ENCODE results near the gene MROH2B. TPM values are rescaled to one million over a fixed set of nuclear protein-coding genes. Genes with fewer than 3 reads are reported as not detected.

The MROH2B gene
- not detected in 2 replicates for total RNA-seq (2014; rRNA removed; shearing (Covaris generic); ENCODE audit: low replicate concordance)

DNA sequence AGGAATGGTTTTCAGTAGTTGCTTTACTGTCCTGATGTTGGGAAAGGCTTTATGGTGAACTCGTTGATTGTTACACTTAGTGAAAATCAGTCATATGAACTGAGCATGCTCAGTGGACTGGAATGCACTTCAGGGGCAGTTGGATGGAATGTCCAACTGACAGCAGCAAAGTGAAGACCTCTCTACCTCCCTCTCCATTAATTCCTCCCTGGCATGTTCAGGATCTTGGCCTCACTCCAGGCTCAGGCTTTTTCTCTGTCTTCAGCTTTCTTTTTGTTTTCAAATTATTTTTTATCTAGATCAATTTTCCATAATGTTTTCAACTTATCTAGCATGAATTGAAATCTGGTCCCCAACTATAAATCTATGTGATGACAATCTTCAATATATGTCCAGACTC is at the start of gene MROH2B:
Gene MROH2B, minus strand, starts transcription at position 101 of the 400 bp plus-strand sequence. CDS start 490 bp downstream, outside the sequence.
- H3K4me3 ChIP-seq = no peak within 1 kb of the TSS
- no peak for DNase-seq
- H3K36me3 ChIP-seq = no peaks in the 10 kb centered on the region
- peaks cover 2% of the 10 kb centered on the region; the same call in 1 of the 2 replicates for H3K9me3 ChIP-seq
- no peaks in the 10 kb centered on the region for H3K27me3 ChIP-seq

DNA sequence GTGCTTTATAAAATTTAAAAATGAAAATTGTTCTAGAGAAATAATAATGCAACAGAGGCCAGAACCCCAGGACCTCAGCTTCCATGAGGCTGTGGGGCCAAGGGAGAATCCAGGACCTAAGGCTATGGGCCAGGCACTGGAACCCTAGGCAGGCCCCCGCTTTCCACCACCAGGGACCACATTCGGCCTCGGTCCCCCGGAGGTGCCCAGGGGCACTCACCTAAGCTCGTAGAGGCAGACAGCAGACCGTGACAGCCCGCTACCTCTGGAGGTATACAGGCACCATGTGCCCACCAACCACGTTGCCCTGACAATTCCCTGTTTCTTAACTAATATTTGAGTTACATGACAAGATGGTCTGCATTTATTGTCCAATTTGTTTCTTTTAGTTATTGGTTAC is 49.5 kb upstream of the MROH2B start:
- DNase-seq = no peak
- H3K9me3 ChIP-seq = no peaks in the 10 kb centered on the region
- H3K36me3 ChIP-seq = no peaks in the 10 kb centered on the region
- no peaks in the 10 kb centered on the region for H3K27me3 ChIP-seq
- H3K4me3 ChIP-seq = no peak overlapping the region

DNA sequence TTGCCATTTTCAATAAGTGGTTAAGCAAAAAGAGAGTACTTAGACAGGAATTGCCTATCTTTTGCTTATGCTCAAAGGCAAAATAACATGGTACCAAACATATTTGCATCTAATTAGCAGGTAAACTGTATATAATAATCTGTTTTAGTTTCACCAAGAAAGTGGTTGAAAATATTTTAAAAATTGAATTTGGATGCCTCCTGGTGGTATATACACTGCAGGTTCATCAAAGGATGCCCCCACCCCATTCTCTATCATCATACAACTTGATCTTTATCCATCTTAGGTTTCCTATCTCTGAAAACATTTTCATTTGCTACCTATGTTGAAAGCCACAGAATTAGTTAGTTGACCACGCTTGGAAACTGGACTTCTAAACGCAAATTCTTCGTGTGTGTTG is 47.0 kb upstream of the MROH2B start:
- Histone ChIP-seq H3K27me3 (no peaks in the 10 kb centered on the region), H3K9me3 (no peaks in the 10 kb centered on the region), H3K4me3 (no peak overlapping the region), H3K36me3 (no peaks in the 10 kb centered on the region)
- DNase-seq = no peak

DNA sequence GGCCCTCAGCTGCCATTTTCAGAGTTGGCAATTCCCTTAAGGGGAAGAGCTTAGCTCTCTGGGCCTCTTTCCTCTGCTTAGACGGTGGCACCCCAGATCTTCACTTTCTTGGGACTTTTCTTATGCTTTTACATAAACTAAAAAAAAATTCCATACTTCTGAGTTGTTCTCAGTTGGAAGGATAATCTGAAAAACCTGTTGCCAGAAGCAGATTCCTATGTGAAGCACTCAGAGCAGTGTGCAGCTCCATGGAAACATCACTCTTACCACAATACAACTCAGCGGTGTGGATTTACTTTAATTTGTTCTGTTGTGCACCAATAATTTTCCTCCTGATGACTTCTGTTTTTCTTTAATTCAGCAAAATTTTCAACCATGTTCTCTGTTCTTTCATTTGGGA is 44.1 kb upstream of the MROH2B start:
- DNase-seq = peak; percentile 49
- H3K4me3 ChIP-seq = no peak overlapping the region

DNA sequence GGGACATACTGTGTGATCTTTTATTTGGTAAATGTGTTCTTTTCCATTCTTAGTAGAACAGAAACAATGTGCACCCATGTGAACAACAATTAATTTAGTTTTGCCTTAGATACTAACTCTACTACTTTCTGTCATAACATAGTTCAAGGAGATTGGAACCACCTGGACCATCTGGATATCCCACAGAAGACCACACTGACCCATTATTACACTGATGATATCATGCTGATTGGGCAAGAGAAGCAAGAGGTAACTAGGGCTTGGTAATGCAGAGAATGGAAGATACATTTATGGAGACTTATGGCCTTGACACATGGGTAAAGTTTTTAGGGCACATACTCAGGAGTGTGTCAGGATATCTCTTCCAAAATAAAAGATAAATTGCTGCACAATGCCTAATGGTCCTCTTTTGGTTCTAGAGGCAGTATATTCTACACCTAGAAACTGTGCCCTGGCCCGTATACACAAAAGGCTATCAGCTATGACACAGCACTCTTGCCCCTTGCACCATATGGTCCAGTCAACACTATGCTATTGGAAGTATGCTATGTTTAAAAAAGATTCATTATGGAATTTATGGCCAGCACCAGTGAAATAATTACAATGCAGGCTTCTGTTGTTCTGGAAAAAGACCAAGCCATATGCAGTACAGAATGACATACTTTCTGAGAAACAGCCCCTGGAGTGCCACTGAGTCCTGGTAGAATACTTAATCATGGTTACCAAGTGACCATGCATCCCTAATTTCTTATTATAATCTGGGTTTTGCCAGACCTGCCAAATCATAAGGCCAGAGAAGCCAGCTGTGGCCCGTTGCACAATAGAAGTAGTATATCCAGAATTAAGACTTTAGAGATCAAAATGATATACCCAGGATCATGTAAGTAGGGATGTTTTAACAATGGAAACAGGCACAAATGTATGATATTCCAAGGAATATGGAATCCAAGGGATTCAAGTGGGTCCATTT is 41.6 kb upstream of the MROH2B start:
- Histone ChIP-seq H3K4me3 (no peak overlapping the region), H3K9me3 (no peaks in the 10 kb centered on the region), H3K27me3 (no peaks in the 10 kb centered on the region), H3K36me3 (no peaks in the 10 kb centered on the region)
- peak; percentile 30 for DNase-seq

More for the DNA sequence above, 44.1 kb upstream of the MROH2B start:
- no peaks in the 10 kb centered on the region for H3K9me3 ChIP-seq
- H3K27me3 ChIP-seq = no peaks in the 10 kb centered on the region
- H3K36me3 ChIP-seq = no peaks in the 10 kb centered on the region

DNA sequence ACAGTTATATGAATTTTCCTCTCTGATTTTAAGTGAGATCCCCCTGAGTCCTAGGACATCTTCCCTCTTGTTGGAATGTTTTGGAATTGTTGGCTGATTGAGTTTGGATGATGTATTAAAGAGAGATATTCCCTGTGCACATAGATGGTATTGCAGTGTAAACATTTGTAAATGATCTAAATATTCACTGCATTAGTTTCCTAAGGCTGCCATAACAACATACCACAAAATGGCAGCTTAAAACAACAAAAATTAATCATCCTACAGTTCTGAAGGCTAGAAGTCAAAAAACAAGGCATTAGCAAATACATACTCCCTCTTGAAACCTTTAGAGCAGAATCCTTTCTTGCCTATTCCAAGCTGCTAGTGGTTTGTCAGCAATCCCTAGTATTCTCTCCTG is 38.0 kb upstream of the MROH2B start:
- Histone ChIP-seq H3K36me3 (no peaks in the 10 kb centered on the region), H3K9me3 (no peaks in the 10 kb centered on the region), H3K27me3 (no peaks in the 10 kb centered on the region), H3K4me3 (no peak overlapping the region)
- no peak for DNase-seq

DNA sequence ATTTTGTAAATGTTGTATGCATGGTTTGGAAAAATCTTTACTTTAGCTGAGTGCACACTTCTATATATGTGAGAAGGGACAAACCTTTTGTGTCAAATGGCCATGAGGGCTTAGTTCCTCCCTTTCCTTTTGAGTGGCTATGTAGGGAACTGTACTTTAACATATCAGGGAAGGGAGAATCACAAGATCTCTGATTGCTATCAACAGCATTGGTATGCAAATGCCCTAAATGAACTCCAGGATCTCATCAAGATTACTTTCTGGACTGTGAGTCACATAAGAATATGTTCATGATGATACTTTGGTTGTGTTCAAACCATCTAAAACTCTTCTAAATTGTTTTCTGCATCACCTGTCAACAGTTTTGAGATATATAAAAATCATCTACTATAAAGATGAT is 31.2 kb upstream of the MROH2B start:
- no peak for DNase-seq
- Histone ChIP-seq H3K27me3 (no peaks in the 10 kb centered on the region), H3K36me3 (no peaks in the 10 kb centered on the region)

DNA sequence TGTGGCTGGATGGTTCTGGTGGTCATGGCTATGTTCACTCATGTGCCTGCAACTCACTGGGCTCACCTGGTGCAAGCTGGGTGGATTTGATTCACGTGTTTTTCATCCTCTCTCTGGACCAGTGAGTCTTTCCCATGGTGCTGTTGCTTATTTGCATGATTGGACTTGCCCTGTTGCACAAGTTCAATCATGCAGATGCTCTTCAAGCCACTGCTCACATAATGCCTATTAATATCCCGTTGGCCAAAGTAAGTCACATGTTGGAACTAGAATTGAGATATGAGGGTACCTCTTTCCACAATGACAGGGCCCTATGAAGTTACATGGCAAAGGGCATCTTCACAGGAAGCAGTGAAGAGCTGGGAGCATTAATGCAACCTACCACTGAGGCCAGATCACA is 26.5 kb upstream of the MROH2B start:
- Histone ChIP-seq H3K4me3 (no peak overlapping the region), H3K36me3 (no peaks in the 10 kb centered on the region), H3K9me3 (no peaks in the 10 kb centered on the region), H3K27me3 (no peaks in the 10 kb centered on the region)
- DNase-seq = no peak

More for the DNA sequence above, 31.2 kb upstream of the MROH2B start:
- no peaks in the 10 kb centered on the region for H3K9me3 ChIP-seq
- no peak overlapping the region for H3K4me3 ChIP-seq

DNA sequence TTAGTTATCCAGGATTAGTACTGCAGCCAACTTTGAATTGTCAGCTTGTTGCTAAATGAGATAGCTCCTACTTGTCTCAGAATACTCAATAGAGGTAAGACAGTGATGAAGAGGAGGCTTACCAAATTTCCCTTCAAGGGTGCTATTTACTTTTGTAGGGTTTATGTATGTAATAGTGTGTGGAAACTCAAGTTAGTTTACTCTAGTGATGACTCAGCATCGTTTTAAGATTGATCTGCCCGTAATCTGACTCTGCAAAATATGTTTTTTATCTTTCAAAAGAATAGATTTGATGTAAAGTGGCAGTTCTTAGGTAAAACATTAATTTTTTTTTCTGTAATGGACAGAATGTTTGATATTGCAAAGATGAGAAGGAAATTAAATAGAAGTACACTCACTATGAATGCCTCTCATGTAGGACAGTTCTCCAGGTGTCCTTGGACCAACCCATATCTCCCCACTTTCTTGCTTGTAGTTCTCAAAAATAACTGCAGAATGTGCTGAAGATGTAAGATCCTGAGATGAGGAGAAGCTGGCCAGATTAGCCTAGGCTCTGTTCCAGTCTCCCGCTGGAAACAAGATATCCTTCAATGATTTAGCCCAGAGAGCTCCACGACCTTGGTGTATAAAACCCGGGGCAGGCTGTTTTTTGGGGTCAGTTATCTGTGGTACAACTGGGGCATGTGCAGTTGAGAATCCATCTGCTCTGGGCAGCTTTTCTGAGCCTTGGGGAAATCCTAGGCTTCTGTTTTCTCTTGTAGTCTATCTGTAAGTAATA is 24.4 kb upstream of the MROH2B start:
- no peak for DNase-seq
- H3K36me3 ChIP-seq = no peaks in the 10 kb centered on the region
- H3K9me3 ChIP-seq = no peaks in the 10 kb centered on the region
- no peaks in the 10 kb centered on the region for H3K27me3 ChIP-seq
- no peak overlapping the region for H3K4me3 ChIP-seq

DNA sequence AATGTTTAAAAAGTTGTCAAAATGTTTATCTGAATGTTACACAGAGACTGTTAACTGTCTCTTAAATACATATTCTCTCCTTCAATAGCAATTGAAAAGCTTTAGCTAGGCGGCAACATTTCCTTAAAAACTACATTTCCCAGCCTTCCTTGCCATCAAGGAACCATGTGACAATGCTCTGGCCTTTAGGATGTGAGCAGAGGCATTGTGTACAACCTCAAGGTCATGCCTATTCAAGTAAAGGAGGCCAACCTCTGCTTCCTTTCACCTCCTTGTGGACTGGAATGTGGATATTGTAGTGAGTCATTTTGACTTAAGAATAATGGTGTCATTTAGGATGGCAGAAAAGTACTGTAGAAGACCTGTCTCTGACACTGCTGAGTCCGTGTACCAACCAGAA is 23.7 kb upstream of the MROH2B start:
- no peak overlapping the region for H3K4me3 ChIP-seq
- no peaks in the 10 kb centered on the region for H3K27me3 ChIP-seq
- H3K9me3 ChIP-seq = no peaks in the 10 kb centered on the region
- no peaks in the 10 kb centered on the region for H3K36me3 ChIP-seq
- peak; percentile 4 for DNase-seq

DNA sequence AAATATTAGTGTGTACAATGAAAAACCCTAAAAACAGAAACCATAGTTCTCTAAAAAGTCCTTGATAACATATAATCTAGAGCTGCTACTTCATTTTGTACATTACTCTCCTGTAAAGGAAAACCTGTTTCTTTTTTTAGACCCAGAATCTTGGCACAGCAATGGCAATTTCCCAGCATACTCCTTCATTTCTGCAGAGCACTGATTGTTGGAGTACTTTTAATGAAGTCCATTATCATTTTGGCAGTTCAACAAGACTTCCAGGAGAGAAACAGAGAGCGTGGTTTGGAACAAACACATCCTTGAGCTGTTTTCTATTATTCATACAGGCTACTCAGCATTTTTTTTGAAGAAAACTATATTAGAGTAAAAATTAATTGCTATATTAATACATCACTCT is 22.7 kb upstream of the MROH2B start:
- DNase-seq = no peak
- Histone ChIP-seq H3K27me3 (no peaks in the 10 kb centered on the region), H3K9me3 (no peaks in the 10 kb centered on the region), H3K4me3 (no peak overlapping the region), H3K36me3 (no peaks in the 10 kb centered on the region)

DNA sequence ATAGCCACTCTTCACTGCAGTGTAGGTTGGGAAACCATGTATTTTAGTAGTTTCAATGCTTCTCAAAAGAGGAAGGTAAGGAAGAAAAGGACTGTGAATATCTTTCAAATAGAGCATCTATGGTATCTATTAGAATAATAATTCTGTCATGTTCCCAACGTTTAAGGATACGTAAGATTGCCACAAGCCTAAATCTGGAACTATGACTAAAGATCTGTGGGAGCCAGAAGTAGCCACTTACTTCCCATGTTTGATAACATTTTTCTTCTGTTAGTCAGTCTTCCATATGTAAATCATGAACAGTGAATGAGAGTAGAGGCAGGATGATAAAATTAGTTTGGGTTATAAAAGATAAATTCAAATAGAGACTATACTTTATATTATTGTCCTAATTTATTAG is 16.3 kb upstream of the MROH2B start:
- no peaks in the 10 kb centered on the region for H3K27me3 ChIP-seq
- no peak for DNase-seq
- no peak overlapping the region for H3K4me3 ChIP-seq
- H3K36me3 ChIP-seq = no peaks in the 10 kb centered on the region
- H3K9me3 ChIP-seq = no peaks in the 10 kb centered on the region

DNA sequence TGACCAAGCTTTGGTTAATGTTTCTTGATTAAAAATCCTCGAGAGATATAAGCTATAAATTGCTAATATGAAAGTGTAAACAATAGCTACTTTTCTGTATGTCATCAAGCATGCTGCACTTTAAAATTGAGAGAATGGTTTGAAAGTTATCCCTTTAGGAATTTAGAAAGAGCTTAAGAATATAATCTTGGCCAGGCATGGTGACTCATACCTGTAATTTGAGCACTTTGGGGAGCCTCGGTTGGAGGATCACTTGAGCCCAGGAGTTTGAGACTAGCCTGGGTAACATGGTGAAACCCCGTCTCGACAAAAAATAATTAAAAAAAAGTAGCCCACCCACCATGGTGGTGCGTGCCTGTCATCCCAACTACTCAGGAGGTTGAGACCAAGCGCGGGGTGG is 12.2 kb upstream of the MROH2B start:
- Histone ChIP-seq H3K36me3 (no peaks in the 10 kb centered on the region), H3K4me3 (no peak overlapping the region), H3K27me3 (no peaks in the 10 kb centered on the region), H3K9me3 (0 out of 2 replicates have a peak, but pooled peaks cover 5% of the 10 kb centered on the region)
- DNase-seq = peak; percentile 14

DNA sequence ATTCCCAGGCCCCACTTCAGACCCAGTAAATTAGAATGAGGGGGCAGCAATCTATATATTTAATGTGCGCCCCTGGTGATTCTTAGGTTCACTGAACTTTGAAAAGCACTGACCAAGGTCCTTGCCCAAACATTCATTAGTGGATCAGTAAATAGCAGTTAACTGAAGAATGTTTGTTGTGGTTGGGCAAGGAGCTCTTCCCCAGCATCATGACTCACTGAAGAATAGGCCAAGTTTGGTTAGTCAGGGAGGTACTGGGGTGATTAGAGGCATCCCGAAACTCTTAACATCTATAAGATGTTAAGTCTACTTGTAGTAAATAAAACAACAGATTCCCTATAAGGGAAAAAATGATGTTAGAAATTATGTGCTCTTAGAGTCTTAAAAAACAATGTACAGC is 833 bp upstream of the MROH2B start:
- H3K27me3 ChIP-seq = no peaks in the 10 kb centered on the region
- H3K9me3 ChIP-seq = peaks cover 2% of the 10 kb centered on the region; the same call in 1 of the 2 replicates
- peak; percentile 65 for DNase-seq
- no peaks in the 10 kb centered on the region for H3K36me3 ChIP-seq
- no peak overlapping the region for H3K4me3 ChIP-seq

DNA sequence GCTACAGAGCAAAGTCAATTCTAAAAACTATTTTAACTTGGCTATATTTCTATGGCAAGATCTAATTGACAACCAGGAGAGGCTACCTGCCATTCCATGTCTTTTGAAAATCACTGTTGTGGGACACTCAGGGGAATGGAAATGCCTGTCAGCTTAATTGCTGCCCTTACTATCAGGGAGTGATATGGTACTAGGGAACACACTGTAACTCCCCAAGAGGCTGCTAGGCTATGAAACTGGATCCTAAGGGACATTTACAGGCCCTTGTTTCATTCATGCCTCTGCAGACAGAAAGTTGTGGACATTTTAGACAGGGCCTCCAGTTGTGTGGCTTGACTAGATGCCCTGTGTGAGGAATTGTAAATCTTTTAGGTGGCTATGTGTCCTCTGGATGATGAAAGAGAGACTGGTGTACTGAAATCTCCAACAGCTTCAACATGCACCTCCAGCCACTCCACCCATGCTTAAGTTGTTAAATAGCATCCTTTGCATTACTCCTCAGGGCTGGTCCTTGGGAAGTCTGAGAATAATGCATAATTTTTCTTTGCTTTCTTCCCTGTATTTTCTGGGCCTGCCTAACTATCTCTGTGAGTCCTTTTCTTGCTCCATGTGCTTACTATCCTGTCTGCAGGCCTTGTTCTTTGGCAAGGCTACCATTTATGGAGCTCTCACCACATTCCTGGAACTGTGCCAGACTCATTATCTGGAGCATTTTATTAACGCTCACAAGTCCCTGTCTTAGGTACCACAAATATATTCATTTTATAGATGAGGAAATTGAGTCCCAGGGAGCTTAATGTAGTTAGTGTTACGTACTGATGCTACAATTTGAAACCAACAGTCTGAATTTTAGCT is 3.2 kb downstream of the MROH2B start:
- no peak for DNase-seq
- Histone ChIP-seq H3K9me3 (no peaks in the 10 kb centered on the region), H3K4me3 (no peak overlapping the region), H3K36me3 (no peaks in the 10 kb centered on the region), H3K27me3 (no peaks in the 10 kb centered on the region; the same call in 1 of the 2 replicates)

DNA sequence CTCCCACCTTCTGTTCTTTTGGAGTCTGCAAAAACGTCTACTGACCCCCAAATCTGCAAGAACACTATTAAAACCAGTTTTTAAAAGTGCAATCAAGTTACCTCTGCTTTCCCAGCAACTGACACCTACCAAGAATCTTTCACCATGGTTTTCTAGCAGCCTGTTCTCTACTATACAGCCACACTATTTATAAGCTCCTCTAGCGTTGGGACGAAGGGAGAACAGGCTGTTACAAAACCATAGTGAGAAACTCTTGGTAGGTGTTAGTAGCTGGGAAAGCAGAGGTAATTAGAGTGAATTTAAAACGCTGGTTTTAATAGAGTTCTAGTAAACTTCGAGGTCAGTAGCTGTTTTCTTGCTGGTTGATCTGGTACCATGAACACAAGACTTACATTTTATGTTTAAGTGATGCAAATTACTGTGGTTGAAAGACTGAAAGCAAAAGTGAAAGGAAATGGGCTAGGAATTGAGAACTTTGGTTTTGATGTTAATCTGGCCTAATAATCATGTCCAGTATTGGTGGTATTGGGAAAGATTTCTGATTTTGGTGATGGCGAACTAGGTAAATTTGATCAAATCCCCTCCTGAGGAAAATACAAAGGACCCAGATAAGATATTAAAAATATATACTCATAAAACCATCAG is 5.3 kb downstream of the MROH2B start:
- no peaks in the 10 kb centered on the region; the same call in 1 of the 2 replicates for H3K27me3 ChIP-seq
- no peaks in the 10 kb centered on the region for H3K9me3 ChIP-seq
- H3K36me3 ChIP-seq = no peaks in the 10 kb centered on the region
- H3K4me3 ChIP-seq = no peak overlapping the region
- no peak for DNase-seq
